Right renal pelvis (tissue), 4 donors: ENCODE measurements around the gene L3MBTL4. TPM values are rescaled to one million over a fixed set of nuclear protein-coding genes. Genes with fewer than 3 reads are reported as not detected.

ENCODE experiments used
- DNase-seq, 4 donors: peaks; one replicate each; pipeline ENCODE4 v3.0.0-alpha.2; 2013; ENCODE audit warnings: low read depth in 4 of 4, low spot score in 3 of 4, missing footprints in 1 of 4
- polyA plus RNA-seq, 4 donors: library from polyadenylated mRNA; unstranded; fragments of 120-200 nt; gene quantifications; one replicate each; pipeline ENCODE4 v1.2.1, GENCODE V29; 2013; ENCODE audit not compliant: insufficient read length in 4 of 4

Gene L3MBTL4
- polyA plus RNA-seq, 4 donors: 5.0 to 6.2 (median 5.2) TPM

GRCh38 chr18:5944448-5944847 is 470.3 kb downstream of the L3MBTL4 start:
- no peak for DNase-seq

- DNase-seq: no peak
Observed at GRCh38 chr18:5943514-5943913, 471.2 kb downstream of the L3MBTL4 start.

GRCh38 chr18:5942591-5942990 is 472.1 kb downstream of the L3MBTL4 start:
- DNase-seq: no peak

- DNase-seq: no peak
Observed at GRCh38 chr18:5941890-5942289, 472.8 kb downstream of the L3MBTL4 start.

GRCh38 chr18:5939801-5940667 is 474.7 kb downstream of the L3MBTL4 start:
- no peak for DNase-seq

GRCh38 chr18:5937795-5938194 is 476.9 kb downstream of the L3MBTL4 start:
- DNase-seq: no peak

GRCh38 chr18:5937121-5937520 is 477.6 kb downstream of the L3MBTL4 start:
- no peak for DNase-seq

GRCh38 chr18:5930789-5931188 is 483.9 kb downstream of the L3MBTL4 start:
- no peak for DNase-seq

- no peak for DNase-seq
Observed at GRCh38 chr18:5918205-5918858, 496.4 kb downstream of the L3MBTL4 start.

- no peak for DNase-seq
Observed at GRCh38 chr18:5914951-5915350, 499.8 kb downstream of the L3MBTL4 start.

- DNase-seq: no peak
Observed at GRCh38 chr18:5914016-5914415, 500.7 kb downstream of the L3MBTL4 start.

GRCh38 chr18:5912566-5912965 is 502.1 kb downstream of the L3MBTL4 start:
- DNase-seq: no peak

- DNase-seq: no peak
Observed at GRCh38 chr18:5909125-5909524, 505.6 kb downstream of the L3MBTL4 start.
